Small intestine (tissue), 7 donors: ENCODE data around the gene HHIPL1. TPM values are rescaled to one million over a fixed set of nuclear protein-coding genes. Genes with fewer than 3 reads are reported as not detected.

Source experiments
- DNase-seq, 2 donors: peaks; one replicate each; pipeline versions ENCODE4 v3.0.0 to v3.0.0-alpha.2; 2013
- FAIRE-seq: peaks from 2 replicates; lab custom pipeline; 2012; peaks lifted over from hg19 to GRCh38; lab: Jason Lieb, UNC
- H3K27ac ChIP-seq, 3 donors: one replicate each; pipeline ENCODE4 v1.5.1; 2013; ENCODE audit warnings: low read length in 2 of 3, mild to moderate bottlenecking in 2 of 3, control low read depth in 1 of 3, inconsistent platforms in 1 of 3, low read depth in 1 of 3, moderate library complexity in 1 of 3
- H3K27me3 ChIP-seq, 3 donors: one replicate each; pipeline ENCODE4 v1.6.1; 2013; ENCODE audit warnings: low read length in 3 of 3, inconsistent platforms in 1 of 3; ENCODE audit not compliant: control insufficient read depth in 3 of 3, insufficient read depth in 3 of 3
- H3K36me3 ChIP-seq, 3 donors: one replicate each; pipeline ENCODE4 v1.6.1; 2013; ENCODE audit warnings: low read length in 3 of 3, inconsistent platforms in 1 of 3, low read depth in 1 of 3, mild to moderate bottlenecking in 1 of 3, moderate library complexity in 1 of 3; ENCODE audit not compliant: control insufficient read depth in 3 of 3, insufficient read depth in 2 of 3
- H3K4me1 ChIP-seq, 3 donors: one replicate each; pipeline ENCODE4 v1.6.1; 2013; ENCODE audit warnings: low read length in 2 of 3, inconsistent platforms in 1 of 3, low read depth in 1 of 3, mild to moderate bottlenecking in 1 of 3, moderate library complexity in 1 of 3; ENCODE audit not compliant: control insufficient read depth in 3 of 3, insufficient read depth in 2 of 3
- H3K4me3 ChIP-seq, 3 donors: one replicate each; pipeline ENCODE4 v1.5.1; 2013; ENCODE audit warnings: low read length in 3 of 3, control low read depth in 1 of 3, inconsistent platforms in 1 of 3, low read depth in 1 of 3, mild to moderate bottlenecking in 1 of 3, moderate library complexity in 1 of 3
- H3K9me3 ChIP-seq, 2 donors: one replicate each; pipeline ENCODE4 v1.6.1; 2013; ENCODE audit warnings: low read depth in 1 of 2, low read length in 1 of 2; ENCODE audit not compliant: control insufficient read depth in 2 of 2, insufficient read depth in 1 of 2
- WGBS, 3 donors: extraction: QIAGEN DNeasy Blood & Tissue Kit; methylation state at CpG; one replicate each; pipeline ENCODE4 v1.1.7; 2013; 5-methylcytosine and 5-hydroxymethylcytosine counted together
- polyA plus RNA-seq, 4 donors: library from polyadenylated mRNA; stranded (reverse) in 3 of 4; unstranded in 1 of 4; fragments of 200-250 nt in 3 of 4; fragments of 120-200 nt in 1 of 4; gene quantifications; one replicate each; pipeline versions ENCODE4 v1.2.1 to v1.2.3, GENCODE V29; 2013
- donor health status: healthy with polysubstance abuse.
- donor health status: control.
- donor health status: control.
- donor health status: Bipolar disorder and iron deficiency.
- donor health status: healthy.

HHIPL1 gene
- polyA plus RNA-seq, 4 donors: under 0.01 to 0.69 (median 0.59) TPM; not detected in 1

- H3K4me1 ChIP-seq: peaks cover 0 to 7% (median 0%) of the 10 kb centered on the region in 3 donors
- no peak overlapping the region for H3K27ac ChIP-seq
- H3K9me3 ChIP-seq: no peaks in the 10 kb centered on the region
- H3K27me3 ChIP-seq: no peaks in the 10 kb centered on the region
- WGBS, 3 donors: 71 to 78% (median 71%) methylated on average over 4 of the region's 4 CpGs
- H3K36me3 ChIP-seq: no peaks in the 10 kb centered on the region
- no peak for DNase-seq
- H3K4me3 ChIP-seq: no peak overlapping the region
- no peak for FAIRE-seq
Observed at GRCh38 chr14:99728981-99729451, 84.1 kb downstream of the HHIPL1 start.

Other genes with a start within 250 kb of the HHIPL1 start
- gene SETD3, start 164.3 kb upstream of the HHIPL1 start, polyA plus RNA-seq: 10 to 100 TPM; 38.1 to 61.4 (median 50.9) TPM
- gene CCNK, start 163.7 kb upstream of the HHIPL1 start, polyA plus RNA-seq: 10 to 100 TPM; 13.4 to 43.4 (median 17.3) TPM
- 10 to 100 TPM; 17.6 to 42.3 (median 28.6) TPM for gene CCDC85C, start 40.9 kb upstream of the HHIPL1 start, polyA plus RNA-seq
- under 1 TPM in 2 of 4 donors, not detected in 2; 0.64 to 0.96 TPM for gene CYP46A1, start 39.2 kb downstream of the HHIPL1 start, polyA plus RNA-seq
- 10 to 100 TPM in 1 of 4 donors, 1 to 10 TPM in 2, under 1 TPM in 1; 0.22 to 20.7 (median 5.8) TPM for gene EML1, start 148.3 kb downstream of the HHIPL1 start, polyA plus RNA-seq